ENCODE data around the gene SDCCAG8. TPM values are rescaled to one million over a fixed set of nuclear protein-coding genes. Genes with fewer than 3 reads are reported as not detected.

The SDCCAG8 gene
- total RNA-seq, 1 donor from 2014 or later, result 24.5 TPM

GRCh38 chr1:243525085-243525487, 269.2 kb downstream of the SDCCAG8 start:
- H3K4me2 ChIP-seq (ENCODE audit: low read length), result peak overlapping the region; percentile 69

GRCh38 chr1:243526180-243526579, 270.3 kb downstream of the SDCCAG8 start:
- no peak overlapping the region for H3K27ac ChIP-seq (ENCODE audit: low read depth, low read length)
- Mint-ChIP-seq H3K4me3 (ENCODE audit: unreplicated experiment) (no peak overlapping the region), H3K27me3 (ENCODE audit: low read depth, unreplicated experiment) (no peaks in the 10 kb centered on the region), H3K4me1 (ENCODE audit: low read depth, unreplicated experiment) (peaks cover 11% of the 10 kb centered on the region), H3K9me3 (ENCODE audit: unreplicated experiment) (peaks cover 1% of the 10 kb centered on the region), H3K27ac (ENCODE audit: unreplicated experiment) (no peak overlapping the region), H3K36me3 (ENCODE audit: low read depth, unreplicated experiment) (peaks cover 5% of the 10 kb centered on the region)
- no peak for DNase-seq (ENCODE audit: low read depth)
- H4K20me1 ChIP-seq (ENCODE audit: insufficient read depth, low read length), result no peaks in the 10 kb centered on the region
- H3K4me3 ChIP-seq (ENCODE audit: insufficient read depth, low read depth, low read length), result no peak overlapping the region
- H3K27me3 ChIP-seq (ENCODE audit: insufficient read depth, low read length), result no peaks in the 10 kb centered on the region
- peaks cover 13% of the 10 kb centered on the region for H3K4me1 ChIP-seq (ENCODE audit: insufficient read depth, low read length)
- H3K79me2 ChIP-seq (ENCODE audit: insufficient read depth, low read length), result no peaks in the 10 kb centered on the region
- no peak for TF ChIP-seq EZH2 (IDR thresholded peaks at IDR 0.05; ENCODE audit: insufficient read depth, low read length)
- TF ChIP-seq CTCF (IDR thresholded peaks at IDR 0.05; ENCODE audit: insufficient read depth, low read depth, low read length), result no peak
- H3K4me2 ChIP-seq (ENCODE audit: low read length), result no peak overlapping the region
- H2AFZ ChIP-seq (ENCODE audit: low read depth, low read length), result no peak overlapping the region
- no peak for FAIRE-seq
- no peak overlapping the region for H3K9ac ChIP-seq (ENCODE audit: low read length)
- H3K9me3 ChIP-seq (ENCODE audit: insufficient read depth, low read depth, low read length), result no peaks in the 10 kb centered on the region
- no peaks in the 10 kb centered on the region for H3K36me3 ChIP-seq (ENCODE audit: insufficient read depth, low read length)

More at GRCh38 chr1:243525085-243525487, 269.2 kb downstream of the SDCCAG8 start:
- Histone ChIP-seq H3K36me3 (ENCODE audit: insufficient read depth, low read length) (no peaks in the 10 kb centered on the region), H2AFZ (ENCODE audit: low read depth, low read length) (no peak overlapping the region), H4K20me1 (ENCODE audit: insufficient read depth, low read length) (no peaks in the 10 kb centered on the region), H3K27me3 (ENCODE audit: insufficient read depth, low read length) (no peaks in the 10 kb centered on the region), H3K4me1 (ENCODE audit: insufficient read depth, low read length) (peaks cover 13% of the 10 kb centered on the region), H3K4me3 (ENCODE audit: insufficient read depth, low read depth, low read length) (peak overlapping the region; percentile 3), H3K9me3 (ENCODE audit: insufficient read depth, low read depth, low read length) (no peaks in the 10 kb centered on the region), H3K9ac (ENCODE audit: low read length) (peak overlapping the region; percentile 73), H3K27ac (ENCODE audit: low read depth, low read length) (peak overlapping the region; percentile 88), H3K79me2 (ENCODE audit: insufficient read depth, low read length) (no peaks in the 10 kb centered on the region)
- Mint-ChIP-seq H3K4me1 (ENCODE audit: low read depth, unreplicated experiment) (peaks cover 21% of the 10 kb centered on the region), H3K9me3 (ENCODE audit: unreplicated experiment) (peaks cover 1% of the 10 kb centered on the region), H3K27ac (ENCODE audit: unreplicated experiment) (peak overlapping the region; percentile 70), H3K4me3 (ENCODE audit: unreplicated experiment) (no peak overlapping the region), H3K27me3 (ENCODE audit: low read depth, unreplicated experiment) (no peaks in the 10 kb centered on the region), H3K36me3 (ENCODE audit: low read depth, unreplicated experiment) (peaks cover 5% of the 10 kb centered on the region)
- TF ChIP-seq CTCF (IDR thresholded peaks at IDR 0.05; ENCODE audit: insufficient read depth, low read depth, low read length) (no peak), EZH2 (IDR thresholded peaks at IDR 0.05; ENCODE audit: insufficient read depth, low read length) (no peak)
- peak; percentile 74 for FAIRE-seq
- DNase-seq (ENCODE audit: low read depth), result peak; percentile 89

- Mint-ChIP-seq H3K9me3 (ENCODE audit: unreplicated experiment) (peaks cover 1% of the 10 kb centered on the region), H3K36me3 (ENCODE audit: low read depth, unreplicated experiment) (peaks cover 5% of the 10 kb centered on the region), H3K4me1 (ENCODE audit: low read depth, unreplicated experiment) (peaks cover 10% of the 10 kb centered on the region), H3K4me3 (ENCODE audit: unreplicated experiment) (no peak overlapping the region), H3K27ac (ENCODE audit: unreplicated experiment) (no peak overlapping the region), H3K27me3 (ENCODE audit: low read depth, unreplicated experiment) (no peaks in the 10 kb centered on the region)
- Histone ChIP-seq H4K20me1 (ENCODE audit: insufficient read depth, low read length) (no peaks in the 10 kb centered on the region), H3K9me3 (ENCODE audit: insufficient read depth, low read depth, low read length) (no peaks in the 10 kb centered on the region), H3K27me3 (ENCODE audit: insufficient read depth, low read length) (no peaks in the 10 kb centered on the region), H3K4me1 (ENCODE audit: insufficient read depth, low read length) (peaks cover 13% of the 10 kb centered on the region), H3K4me2 (ENCODE audit: low read length) (no peak overlapping the region), H3K9ac (ENCODE audit: low read length) (no peak overlapping the region), H3K4me3 (ENCODE audit: insufficient read depth, low read depth, low read length) (no peak overlapping the region), H3K36me3 (ENCODE audit: insufficient read depth, low read length) (no peaks in the 10 kb centered on the region), H3K79me2 (ENCODE audit: insufficient read depth, low read length) (no peaks in the 10 kb centered on the region), H2AFZ (ENCODE audit: low read depth, low read length) (no peak overlapping the region), H3K27ac (ENCODE audit: low read depth, low read length) (no peak overlapping the region)
- no peak for TF ChIP-seq CTCF (IDR thresholded peaks at IDR 0.05; ENCODE audit: insufficient read depth, low read depth, low read length)
- TF ChIP-seq EZH2 (IDR thresholded peaks at IDR 0.05; ENCODE audit: insufficient read depth, low read length), result no peak
- DNase-seq (ENCODE audit: low read depth), result no peak
- FAIRE-seq, result no peak
Measured at GRCh38 chr1:243528459-243529121, 272.7 kb downstream of the SDCCAG8 start.

Data from astrocyte (in vitro differentiated cells and primary cell).